SK-N-SH (cell line): ENCODE measurements around the gene PDIA4. TPM values are rescaled to one million over a fixed set of nuclear protein-coding genes. Genes with fewer than 3 reads are reported as not detected.

Source experiments
- CTCF ChIA-PET: fragments of 300-600, 350-600 bp; formaldehyde crosslinking; extraction: SDS; loops from one replicate; lab custom pipeline; 2021; lab: Yijun Ruan, JAX
- POLR2A ChIA-PET: fragments of 350-600 bp; sonication (Branson Sonifier 250); formaldehyde crosslinking; extraction: SDS; loops from one replicate; lab custom pipeline; 2020; ENCODE audit warnings: antibody characterized with exemption, inconsistent platforms; lab: Yijun Ruan, JAX
- DNase-seq: peaks from one replicate; pipeline ENCODE4 v3.0.0; 2012
- H2AFZ ChIP-seq: fragments of 200-600 bp; sonication (generic); 2 replicates; pipeline ENCODE4 v1.8.1; 2016; ENCODE audit warnings: antibody characterized with exemption, mild to moderate bottlenecking, low read depth
- H3F3A ChIP-seq: fragments of 200-600 bp; sonication (generic); replicated peaks from 2 replicates; pipeline ENCODE3; 2016; ENCODE audit warnings: antibody characterized with exemption, mild to moderate bottlenecking; ENCODE audit not compliant: insufficient read depth
- H3K27ac ChIP-seq, 2 experiments: fragments of 200-500 bp in 1 of 2; fragments of 200-600 bp in 1 of 2; sonication (Bioruptor generic) in 1 of 2; sonication (generic), shearing (Covaris generic) in 1 of 2; 2 replicates each; pipeline versions ENCODE4 v1.5.1 to v1.6.1; 2014 to 2016; ENCODE audit warnings: low read depth in 2 of 2, inconsistent platforms in 1 of 2, low read length in 1 of 2, mild to moderate bottlenecking in 1 of 2, mixed read lengths in 1 of 2
- H3K27me3 ChIP-seq: fragments of 200-600 bp; sonication (generic), shearing (Covaris generic); 2 replicates; pipeline ENCODE4 v1.6.1; 2016; ENCODE audit warnings: mixed run types; ENCODE audit not compliant: insufficient read depth
- H3K36me3 ChIP-seq, 2 experiments: fragments of 200-500 bp in 1 of 2; fragments of 200-600 bp in 1 of 2; sonication (Bioruptor generic) in 1 of 2; sonication (generic) in 1 of 2; replicated peaks in 1 of 2; 2 replicates each; pipeline versions ENCODE3 to v1.5.1; 2014 to 2016; ENCODE audit warnings: low read length in 1 of 2, mild to moderate bottlenecking in 1 of 2; ENCODE audit not compliant: insufficient read depth in 2 of 2, control insufficient read depth in 1 of 2
- H3K4me1 ChIP-seq, 2 experiments: fragments of 200-500 bp in 1 of 2; fragments of 200-600 bp in 1 of 2; sonication (Bioruptor generic) in 1 of 2; sonication (generic), shearing (Covaris generic) in 1 of 2; 2 replicates each; pipeline versions ENCODE4 v1.5.1 to v1.6.1; 2014 to 2016; ENCODE audit warnings: low read depth in 1 of 2, low read length in 1 of 2, mixed run types in 1 of 2; ENCODE audit not compliant: insufficient read depth in 2 of 2, control insufficient read depth in 1 of 2
- H3K4me2 ChIP-seq: fragments of 200-600 bp; sonication (generic), shearing (Covaris generic); 2 replicates; pipeline ENCODE4 v1.6.1; 2017; ENCODE audit warnings: mixed run types
- H3K4me3 ChIP-seq, 2 experiments: fragments of 200-500 bp in 1 of 2; fragments of 200-600 bp in 1 of 2; sonication (Bioruptor generic) in 1 of 2; sonication (generic), shearing (Covaris generic) in 1 of 2; 2 replicates each; pipeline versions ENCODE4 v1.5.1 to v1.8.1; 2014 to 2016; ENCODE audit warnings: low read depth in 2 of 2, inconsistent platforms in 1 of 2, low read length in 1 of 2, mild to moderate bottlenecking in 1 of 2, mixed read lengths in 1 of 2, moderate library complexity in 1 of 2
- H3K79me2 ChIP-seq: fragments of 200-600 bp; sonication (generic); 2 replicates; pipeline ENCODE4 v1.8.1; 2017; ENCODE audit warnings: mild to moderate bottlenecking; ENCODE audit not compliant: insufficient read depth
- H3K9ac ChIP-seq: fragments of 200-600 bp; sonication (generic); 2 replicates; pipeline ENCODE4 v1.6.1; 2017; ENCODE audit warnings: mixed run types
- H3K9me2 ChIP-seq: fragments of 200-600 bp; sonication (generic); 2 replicates; pipeline ENCODE4 v1.6.1; 2017; ENCODE audit warnings: mixed run types
- H3K9me3 ChIP-seq: fragments of 200-600 bp; sonication (generic); 2 replicates; pipeline ENCODE4 v1.6.1; 2017; ENCODE audit warnings: mixed run types, mild to moderate bottlenecking, moderate library complexity
- H4K20me1 ChIP-seq: fragments of 200-600 bp; sonication (generic); 2 replicates; pipeline ENCODE4 v1.6.1; 2017; ENCODE audit warnings: mild to moderate bottlenecking, mixed run types; ENCODE audit not compliant: insufficient read depth
- EP300 ChIP-seq, 2 experiments: IDR thresholded peaks; 2 replicates each; pipeline versions ENCODE4 v1.4.0 to v1.6.1; 2012; ENCODE audit warnings: borderline replicate concordance in 1 of 2, low read depth in 1 of 2, low read length in 1 of 2
- FOXJ3 ChIP-seq: sonication (generic); formaldehyde crosslinking; IDR thresholded peaks from 2 replicates; pipeline ENCODE4 v1.5.1; 2020; ENCODE audit warnings: mild to moderate bottlenecking, missing genetic modification reagents
- GATA2 ChIP-seq: sonication (generic); formaldehyde crosslinking; IDR thresholded peaks from 2 replicates; pipeline ENCODE4 v1.5.0; 2020; ENCODE audit warnings: mild to moderate bottlenecking, missing genetic modification reagents
- JUND ChIP-seq: IDR thresholded peaks from 2 replicates; pipeline ENCODE4 v1.4.0; 2012
- MEF2A ChIP-seq: IDR thresholded peaks from 2 replicates; pipeline ENCODE4 v1.4.0; 2012; ENCODE audit warnings: low read depth, borderline replicate concordance
- MXI1 ChIP-seq: IDR thresholded peaks from 2 replicates; pipeline ENCODE4 v1.6.1; 2012; ENCODE audit warnings: mild to moderate bottlenecking, low read depth, low read length, improper control_type of control experiment
- NRF1 ChIP-seq: IDR thresholded peaks from 2 replicates; pipeline ENCODE4 v1.6.1; 2012; ENCODE audit warnings: low read depth, mild to moderate bottlenecking, low read length
- POLR2AphosphoS5 ChIP-seq: IDR thresholded peaks from 2 replicates; pipeline ENCODE4 v1.6.1; 2012; ENCODE audit warnings: low read depth, low read length
- RAD21 ChIP-seq: IDR thresholded peaks from 2 replicates; pipeline ENCODE4 v1.6.1; 2012; ENCODE audit warnings: mild to moderate bottlenecking, low read length
- RCOR1 ChIP-seq: fragments of 150-350 bp; IDR thresholded peaks from 2 replicates; pipeline ENCODE4 v1.6.1; 2017; ENCODE audit warnings: antibody characterized with exemption, low read length
- REST ChIP-seq: IDR thresholded peaks from 2 replicates; pipeline ENCODE4 v1.6.1; 2012; ENCODE audit warnings: mild to moderate bottlenecking, low read depth, low read length, moderate library complexity
- RFX5 ChIP-seq: IDR thresholded peaks from 2 replicates; pipeline ENCODE4 v1.6.1; 2012; ENCODE audit warnings: mild to moderate bottlenecking, improper control_type of control experiment, low read length
- USF2 ChIP-seq: fragments of 150-350 bp; IDR thresholded peaks from 2 replicates; pipeline ENCODE4 v1.6.1; 2017; ENCODE audit warnings: antibody characterized with exemption, low read length, low read depth, borderline replicate concordance
- YY1 ChIP-seq: IDR thresholded peaks from 2 replicates; pipeline ENCODE4 v1.4.0; 2012; ENCODE audit warnings: low read depth, mild to moderate bottlenecking
- WGBS: methylation state at CpG from one replicate; pipeline ENCODE4 v1.1.6; 2017; ENCODE audit warnings: low lambda C conversion rate; 5-methylcytosine and 5-hydroxymethylcytosine counted together
- polyA plus RNA-seq, 3 experiments: library from polyadenylated mRNA; depleted of rRNA; stranded (reverse); fragments of >200 nt; gene quantifications; 2 replicates each; pipeline ENCODE4 v1.2.3, GENCODE V29; 2012
- TF ChIP-seq, protein P1 (sequence below): IDR thresholded peaks from 2 replicates; pipeline ENCODE4 v1.4.0; 2012; ENCODE audit warnings: low read depth
- TF ChIP-seq, protein P2 (sequence below): IDR thresholded peaks from 2 replicates; pipeline ENCODE4; 2012

The PDIA4 gene
- polyA plus RNA-seq, 1 of the 3 experiments (the other 2 are of a cell fraction): 400 TPM

GRCh38 chr7:148972375-148972774 is 55.9 kb downstream of the PDIA4 start:
- H2AFZ ChIP-seq: no peak overlapping the region
- no peaks in the 10 kb centered on the region for H4K20me1 ChIP-seq
- no peaks in the 10 kb centered on the region for H3F3A ChIP-seq
- no peaks in the 10 kb centered on the region for H3K36me3 ChIP-seq
- H3K9me2 ChIP-seq: no peaks in the 10 kb centered on the region
- H3K79me2 ChIP-seq: no peaks in the 10 kb centered on the region
- no peak overlapping the region for H3K4me2 ChIP-seq
- ChIA-PET CTCF (interaction anchor here (1.6 kb wide), 1 partner anchor 9 kb away, joined by 6 read pairs; no protein-coding TSS in a partner anchor), POLR2A (no interaction called here)
- no peaks in the 10 kb centered on the region for H3K9me3 ChIP-seq
- TF ChIP-seq MXI1 (no peak), POLR2AphosphoS5 (no peak), GATA2 (no peak), YY1 (no peak), MEF2A (no peak), NRF1 (no peak), JUND (no peak), REST (no peak), EP300 (IDR thresholded peaks at IDR 0.05; ENCODE audit: borderline replicate concordance in 1 of 2, low read depth in 1 of 2, low read length in 1 of 2) (no peak), RCOR1 (no peak), RFX5 (no peak), USF2 (no peak), FOXJ3 (CRISPR knock-in tag) (no peak), RAD21 (no peak)
- TF ChIP-seq, protein P1, sequence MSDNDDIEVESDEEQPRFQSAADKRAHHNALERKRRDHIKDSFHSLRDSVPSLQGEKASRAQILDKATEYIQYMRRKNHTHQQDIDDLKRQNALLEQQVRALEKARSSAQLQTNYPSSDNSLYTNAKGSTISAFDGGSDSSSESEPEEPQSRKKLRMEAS: no peak
- TF ChIP-seq, protein P2, sequence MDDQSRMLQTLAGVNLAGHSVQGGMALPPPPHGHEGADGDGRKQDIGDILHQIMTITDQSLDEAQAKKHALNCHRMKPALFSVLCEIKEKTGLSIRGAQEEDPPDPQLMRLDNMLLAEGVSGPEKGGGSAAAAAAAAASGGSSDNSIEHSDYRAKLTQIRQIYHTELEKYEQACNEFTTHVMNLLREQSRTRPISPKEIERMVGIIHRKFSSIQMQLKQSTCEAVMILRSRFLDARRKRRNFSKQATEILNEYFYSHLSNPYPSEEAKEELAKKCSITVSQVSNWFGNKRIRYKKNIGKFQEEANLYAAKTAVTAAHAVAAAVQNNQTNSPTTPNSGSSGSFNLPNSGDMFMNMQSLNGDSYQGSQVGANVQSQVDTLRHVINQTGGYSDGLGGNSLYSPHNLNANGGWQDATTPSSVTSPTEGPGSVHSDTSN: no peak
- H3K27ac ChIP-seq: no peak overlapping the region
- H3K9ac ChIP-seq: no peak overlapping the region
- DNase-seq: no peak
- H3K4me3 ChIP-seq: no peak overlapping the region
- WGBS: 82% methylated on average over 7 of the region's 7 CpGs
- H3K27me3 ChIP-seq: no peaks in the 10 kb centered on the region
- no peaks in the 10 kb centered on the region for H3K4me1 ChIP-seq
